Measurements from ENCODE around the gene PTPRT. TPM values are rescaled to one million over a fixed set of nuclear protein-coding genes. Genes with fewer than 3 reads are reported as not detected.

The PTPRT gene
- total RNA-seq, 2 experiments from 2014 or later, result not detected

DNA sequence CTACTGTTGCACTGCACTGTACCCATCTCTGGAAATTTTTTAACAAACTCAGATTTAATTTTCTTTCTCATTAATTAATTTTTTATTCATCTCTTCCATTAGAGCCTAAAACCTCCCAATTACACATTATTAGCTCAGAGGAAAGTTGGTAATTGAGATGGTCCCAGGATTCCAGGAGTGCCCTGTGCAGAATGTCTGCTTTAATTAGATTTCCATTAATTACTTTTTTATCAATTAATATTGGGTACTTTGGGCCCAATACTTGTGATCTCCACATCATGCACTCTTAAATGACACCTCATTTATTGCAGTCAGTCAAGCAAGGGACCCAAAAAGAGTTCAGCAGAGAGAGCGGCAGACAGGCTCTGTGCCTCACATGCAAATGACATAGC lies 232.0 kb downstream of the PTPRT start:
- ChIA-PET POLR2A (no interaction called here), CTCF (no interaction called here)
- Mint-ChIP-seq H3K4me1 (no peaks in the 10 kb centered on the region), H3K4me3 (no peak overlapping the region), H3K9me3 (peaks cover 10% of the 10 kb centered on the region), H3K27me3 (no peaks in the 10 kb centered on the region), H3K27ac (no peak overlapping the region), H3K36me3 (ENCODE audit: low read depth) (no peaks in the 10 kb centered on the region)
- DNase-seq, result no peak

DNA sequence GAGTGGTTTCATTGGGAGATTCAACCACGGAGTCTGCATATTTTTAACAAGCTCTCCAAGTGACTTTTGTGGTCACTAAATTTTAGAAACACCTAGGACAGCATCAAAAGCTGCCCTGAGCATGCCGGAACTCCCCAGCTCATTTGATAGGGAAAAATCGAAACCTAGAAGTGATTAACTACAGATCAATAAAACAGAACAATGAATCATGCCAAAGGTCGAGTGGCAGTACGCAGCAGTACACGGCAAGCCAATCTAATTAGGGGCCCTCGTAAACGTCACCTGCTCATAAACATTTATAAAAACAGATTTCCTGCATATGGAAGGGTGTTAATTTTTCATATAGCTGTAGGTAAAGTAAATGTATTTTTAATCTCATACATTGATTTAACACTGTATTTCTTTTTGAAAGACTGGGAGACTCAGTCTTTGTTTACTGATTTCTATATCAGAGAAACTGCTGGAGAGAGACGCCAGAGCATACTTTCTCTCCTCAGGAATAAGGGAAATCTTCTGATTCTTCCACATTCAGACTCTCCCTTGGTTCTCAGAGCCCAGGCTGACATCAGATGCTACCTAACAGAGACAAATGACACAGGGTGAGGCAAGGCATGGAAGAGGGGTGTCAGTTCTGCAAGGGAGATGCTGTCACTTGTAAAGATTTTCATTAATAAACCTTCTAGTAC lies 232.5 kb downstream of the PTPRT start:
- no peaks in the 10 kb centered on the region for H3K36me3 Mint-ChIP-seq (ENCODE audit: low read depth)
- peaks cover 10% of the 10 kb centered on the region for H3K9me3 Mint-ChIP-seq
- H3K27ac Mint-ChIP-seq, result no peak overlapping the region
- DNase-seq, result no peak
- ChIA-PET POLR2A (no interaction called here), CTCF (no interaction called here)
- no peaks in the 10 kb centered on the region for H3K4me1 Mint-ChIP-seq
- H3K4me3 Mint-ChIP-seq, result no peak overlapping the region
- H3K27me3 Mint-ChIP-seq, result no peaks in the 10 kb centered on the region

DNA sequence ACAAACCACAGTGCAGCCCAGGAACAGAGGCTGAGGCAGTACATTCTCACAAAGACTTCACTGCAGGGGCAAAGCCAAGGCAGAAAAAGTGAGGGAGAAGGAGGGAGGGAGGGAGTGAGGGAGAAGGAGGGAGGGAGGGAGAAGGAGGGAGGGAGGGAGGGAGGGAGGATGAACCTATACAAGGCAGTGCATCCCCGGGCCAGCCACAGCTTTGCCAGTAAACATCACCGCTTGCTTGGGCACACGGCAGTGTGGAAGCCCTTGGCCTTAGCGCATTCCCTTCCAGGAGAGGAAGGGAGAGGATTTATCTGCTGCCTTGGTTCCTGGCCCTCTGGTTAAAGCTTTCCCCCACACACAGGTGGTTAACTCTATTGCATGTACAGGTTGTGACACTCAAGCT lies 234.0 kb downstream of the PTPRT start:
- no peak overlapping the region for H3K27ac Mint-ChIP-seq
- DNase-seq, result no peak
- ChIA-PET CTCF (no interaction called here), POLR2A (no interaction called here)
- peaks cover 21% of the 10 kb centered on the region for H3K9me3 Mint-ChIP-seq
- H3K36me3 Mint-ChIP-seq (ENCODE audit: low read depth), result no peaks in the 10 kb centered on the region
- no peaks in the 10 kb centered on the region for H3K27me3 Mint-ChIP-seq
- H3K4me1 Mint-ChIP-seq, result no peaks in the 10 kb centered on the region
- no peak overlapping the region for H3K4me3 Mint-ChIP-seq

DNA sequence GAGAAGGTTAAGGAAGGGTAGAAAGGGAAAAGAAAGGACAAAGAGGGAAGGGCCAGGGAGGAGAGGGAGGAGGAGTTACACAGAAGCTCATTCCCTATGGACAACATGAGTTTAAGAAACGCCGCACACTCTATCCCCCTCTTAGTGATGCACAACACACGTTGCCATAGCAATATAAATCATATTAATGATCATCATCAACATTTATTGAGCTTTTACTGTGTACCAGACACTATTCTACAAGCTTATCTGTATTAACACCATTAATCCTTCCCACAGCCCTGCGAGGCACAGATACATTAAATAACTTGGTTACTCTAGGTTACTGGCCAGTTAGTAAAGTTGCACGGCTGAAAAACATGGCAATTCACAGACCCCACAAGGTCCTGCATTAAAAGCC lies 234.8 kb downstream of the PTPRT start:
- Mint-ChIP-seq H3K27me3 (no peaks in the 10 kb centered on the region), H3K9me3 (peaks cover 21% of the 10 kb centered on the region), H3K36me3 (ENCODE audit: low read depth) (no peaks in the 10 kb centered on the region), H3K4me1 (no peaks in the 10 kb centered on the region), H3K27ac (no peak overlapping the region), H3K4me3 (no peak overlapping the region)
- ChIA-PET CTCF (no interaction called here), POLR2A (no interaction called here)
- DNase-seq, result no peak

DNA sequence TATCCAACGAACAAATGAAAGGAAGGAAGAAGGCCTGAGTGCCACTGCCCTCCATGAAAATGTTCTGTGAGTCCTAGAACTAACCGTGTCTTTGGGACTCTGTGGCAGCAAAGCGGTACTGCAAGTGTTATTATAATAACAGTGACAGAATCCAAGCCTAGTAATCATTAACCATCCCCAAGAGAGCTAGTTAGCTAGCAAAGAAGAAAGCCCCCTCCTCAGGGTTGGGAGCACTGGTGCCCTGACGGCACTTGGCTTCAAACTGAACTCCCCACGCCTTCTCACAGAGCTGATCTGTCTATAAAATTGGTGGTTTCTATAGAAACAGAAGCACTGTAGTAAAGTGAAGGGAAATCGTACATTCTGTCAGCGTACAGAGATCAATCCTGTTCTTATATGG lies 239.8 kb downstream of the PTPRT start:
- Mint-ChIP-seq H3K9me3 (peaks cover 27% of the 10 kb centered on the region), H3K27me3 (no peaks in the 10 kb centered on the region), H3K4me1 (no peaks in the 10 kb centered on the region), H3K27ac (no peak overlapping the region), H3K4me3 (no peak overlapping the region), H3K36me3 (ENCODE audit: low read depth) (no peaks in the 10 kb centered on the region)
- CTCF ChIA-PET, result no interaction called here
- no peak for DNase-seq
- POLR2A ChIA-PET, result no interaction called here

DNA sequence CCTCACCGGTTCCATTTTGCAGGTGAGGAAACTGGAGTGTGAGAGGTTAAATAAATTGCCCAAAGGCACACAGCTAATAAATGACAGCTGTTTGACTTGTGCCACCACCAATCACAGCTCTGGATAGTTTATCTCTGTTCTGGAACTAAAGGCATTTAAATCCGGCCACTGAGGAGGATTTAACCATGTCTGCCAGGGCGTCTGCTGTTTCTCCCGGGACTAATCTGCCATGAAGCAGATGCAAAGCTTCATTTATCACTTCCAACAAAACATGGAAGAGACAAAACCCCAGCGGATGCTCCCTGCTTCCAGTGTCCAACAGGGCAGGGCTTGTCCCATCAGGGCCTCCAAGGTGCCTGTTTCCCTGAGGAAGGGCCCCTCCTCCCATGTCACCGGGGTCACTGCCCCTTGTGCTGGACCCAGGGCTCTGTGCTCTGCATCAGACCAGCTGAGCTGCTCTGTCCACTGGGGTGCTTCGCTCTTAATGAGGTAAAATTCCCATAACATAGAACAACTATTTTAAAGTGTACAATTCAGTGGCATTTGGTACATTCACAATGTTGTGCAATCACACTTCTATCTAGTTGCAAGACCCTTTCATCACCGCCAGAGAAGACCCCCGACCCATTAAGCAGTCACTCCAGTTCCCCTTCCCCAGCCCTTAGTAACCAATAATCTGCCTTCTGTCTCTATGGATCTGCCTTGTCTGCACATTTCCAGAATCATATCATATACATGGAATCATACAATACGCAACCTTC lies 244.3 kb downstream of the PTPRT start:
- Mint-ChIP-seq H3K9me3 (peaks cover 11% of the 10 kb centered on the region), H3K27me3 (no peaks in the 10 kb centered on the region), H3K4me3 (no peak overlapping the region), H3K36me3 (ENCODE audit: low read depth) (no peaks in the 10 kb centered on the region), H3K27ac (no peak overlapping the region), H3K4me1 (no peaks in the 10 kb centered on the region)
- ChIA-PET POLR2A (no interaction called here), CTCF (no interaction called here)
- no peak for DNase-seq

DNA sequence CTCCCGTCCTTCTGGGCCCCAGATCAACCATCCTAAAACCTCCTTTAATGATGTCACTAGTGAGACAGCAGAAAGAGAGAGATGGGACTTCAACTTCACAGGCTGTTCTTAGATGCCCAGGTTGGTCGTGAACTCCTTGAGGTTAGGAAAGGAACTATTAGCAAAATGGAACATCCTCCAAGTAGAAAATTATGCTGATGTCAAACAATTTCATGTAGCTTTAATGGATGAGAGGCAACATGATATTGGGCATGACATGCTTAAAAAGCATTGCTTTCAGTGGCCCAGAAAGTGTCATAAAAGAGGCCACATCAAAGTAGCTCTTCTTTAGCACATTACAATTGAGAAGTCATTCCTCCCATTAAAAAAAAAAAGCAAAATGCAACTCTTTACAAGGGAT lies 248.1 kb downstream of the PTPRT start:
- no peak for DNase-seq
- CTCF ChIA-PET, result no interaction called here
- Mint-ChIP-seq H3K27me3 (no peaks in the 10 kb centered on the region), H3K9me3 (peaks cover 6% of the 10 kb centered on the region), H3K4me1 (no peaks in the 10 kb centered on the region), H3K36me3 (ENCODE audit: low read depth) (no peaks in the 10 kb centered on the region), H3K27ac (no peak overlapping the region), H3K4me3 (no peak overlapping the region)
- POLR2A ChIA-PET, result no interaction called here

DNA sequence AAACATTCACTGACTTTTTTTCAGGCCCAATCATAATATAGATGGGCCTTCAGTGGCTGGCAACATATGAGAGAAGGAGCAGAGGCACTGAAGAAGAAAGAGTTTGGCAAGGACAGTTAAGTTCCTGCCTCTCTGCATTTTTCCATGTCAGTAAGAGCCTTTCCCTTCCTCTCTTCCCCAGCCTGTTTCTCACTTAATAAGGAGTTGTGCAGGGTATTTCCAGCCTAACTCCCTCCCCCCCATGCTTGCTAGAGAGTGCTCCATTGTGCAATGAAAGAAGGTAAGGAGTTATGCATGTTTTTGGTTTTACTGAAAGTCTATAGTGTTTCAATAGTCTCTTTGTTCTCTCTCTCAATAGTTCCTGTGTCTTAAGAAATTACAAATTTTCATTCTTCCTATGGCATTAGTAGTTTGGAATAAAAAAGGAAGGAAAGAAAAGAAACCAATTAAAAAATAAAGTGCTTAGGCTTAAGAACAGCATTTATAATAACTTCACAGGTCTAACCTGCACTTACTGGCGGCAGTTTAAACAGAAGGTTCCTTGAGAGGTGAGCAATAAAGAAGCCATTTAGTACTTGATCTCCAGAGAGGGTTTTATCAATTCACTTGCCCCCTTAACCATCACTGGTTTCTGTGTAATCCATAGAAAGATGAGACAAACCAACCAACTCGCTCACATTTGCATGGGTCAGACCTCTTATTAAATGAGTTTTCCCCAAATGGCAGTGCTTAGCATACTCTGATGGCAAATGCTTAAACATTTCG lies 251.1 kb downstream of the PTPRT start:
- Mint-ChIP-seq H3K27ac (no peak overlapping the region), H3K9me3 (peaks cover 10% of the 10 kb centered on the region), H3K27me3 (no peaks in the 10 kb centered on the region), H3K4me1 (no peaks in the 10 kb centered on the region), H3K4me3 (no peak overlapping the region), H3K36me3 (ENCODE audit: low read depth) (no peaks in the 10 kb centered on the region)
- no peak for DNase-seq
- ChIA-PET POLR2A (no interaction called here), CTCF (no interaction called here)

DNA sequence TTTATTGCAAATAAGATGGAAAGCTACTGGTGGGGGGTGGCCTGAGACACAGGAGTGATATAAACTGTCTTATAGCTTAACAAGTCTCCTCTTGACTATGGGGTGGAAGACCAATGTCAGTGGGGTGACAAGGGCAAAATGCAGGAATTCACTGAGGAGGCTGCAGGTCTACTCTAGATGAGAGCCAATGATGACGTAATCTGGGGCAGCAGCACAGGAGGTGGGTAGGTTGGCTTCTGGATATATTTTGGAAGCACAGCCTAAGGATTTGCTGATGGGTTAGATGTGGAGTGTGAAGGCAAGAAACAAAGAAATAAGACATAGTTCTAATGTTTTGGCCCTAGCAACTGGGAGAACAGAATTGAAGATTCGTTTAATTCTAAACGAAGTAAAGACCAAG lies 253.2 kb downstream of the PTPRT start:
- no peak overlapping the region for H3K4me3 Mint-ChIP-seq
- no peaks in the 10 kb centered on the region for H3K36me3 Mint-ChIP-seq (ENCODE audit: low read depth)
- ChIA-PET CTCF (no interaction called here), POLR2A (no interaction called here)
- H3K27me3 Mint-ChIP-seq, result no peaks in the 10 kb centered on the region
- H3K27ac Mint-ChIP-seq, result no peak overlapping the region
- DNase-seq, result no peak
- H3K9me3 Mint-ChIP-seq, result peaks cover 17% of the 10 kb centered on the region
- no peaks in the 10 kb centered on the region for H3K4me1 Mint-ChIP-seq

DNA sequence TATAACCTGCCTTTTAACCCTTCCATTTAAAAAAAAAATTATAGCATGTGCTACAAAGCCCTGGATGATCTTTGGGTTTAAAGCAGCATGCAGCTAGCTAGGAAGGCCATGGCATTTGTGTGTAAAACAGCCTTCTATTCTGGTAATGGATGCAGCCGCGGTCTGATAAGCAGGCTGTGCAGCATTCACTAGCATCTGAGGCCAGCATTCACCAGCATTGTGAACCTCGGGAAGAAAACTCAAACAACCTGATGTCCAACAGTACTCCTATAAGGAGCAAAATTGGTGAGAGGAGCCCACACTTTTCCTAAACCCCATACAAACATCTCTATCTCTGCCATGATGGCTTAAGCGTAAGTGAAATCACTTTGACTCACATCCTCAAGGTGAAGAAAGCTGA lies 265.5 kb downstream of the PTPRT start:
- H3K27me3 Mint-ChIP-seq, result no peaks in the 10 kb centered on the region
- H3K36me3 Mint-ChIP-seq (ENCODE audit: low read depth), result no peaks in the 10 kb centered on the region
- H3K27ac Mint-ChIP-seq, result no peak overlapping the region
- DNase-seq, result no peak
- ChIA-PET CTCF (no interaction called here), POLR2A (no interaction called here)
- no peaks in the 10 kb centered on the region for H3K4me1 Mint-ChIP-seq
- no peak overlapping the region for H3K4me3 Mint-ChIP-seq
- H3K9me3 Mint-ChIP-seq, result peaks cover 12% of the 10 kb centered on the region

DNA sequence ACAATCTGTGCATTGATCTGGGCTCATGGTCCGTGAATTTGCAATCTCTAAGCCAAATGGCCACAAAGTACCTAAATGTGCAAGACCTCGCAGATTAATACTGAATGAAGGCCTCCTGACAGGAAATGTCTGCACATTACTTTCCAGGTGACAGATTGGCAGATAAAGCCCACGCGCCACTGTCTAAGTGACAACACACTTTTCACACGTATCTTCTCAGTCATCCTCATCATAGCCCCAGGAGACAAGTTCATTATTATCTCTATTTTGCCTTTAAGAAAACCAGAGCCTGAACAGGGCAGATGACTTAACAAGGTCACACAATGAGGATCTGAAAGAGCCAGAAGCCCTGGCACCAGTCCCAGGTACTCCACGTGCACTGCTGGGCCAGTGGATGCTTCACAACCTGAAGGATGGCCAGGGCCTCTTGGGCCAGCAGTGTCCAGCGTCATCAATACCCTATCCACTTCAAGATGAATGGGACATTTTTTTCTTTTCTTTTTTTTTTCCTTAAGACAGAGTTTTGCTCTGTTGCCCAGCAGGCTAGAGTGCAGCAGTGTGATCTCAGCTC lies 266.3 kb downstream of the PTPRT start:
- ChIA-PET CTCF (no interaction called here), POLR2A (no interaction called here)
- H3K27ac Mint-ChIP-seq, result no peak overlapping the region
- H3K27me3 Mint-ChIP-seq, result no peaks in the 10 kb centered on the region
- H3K4me1 Mint-ChIP-seq, result no peaks in the 10 kb centered on the region
- no peak overlapping the region for H3K4me3 Mint-ChIP-seq
- H3K36me3 Mint-ChIP-seq (ENCODE audit: low read depth), result no peaks in the 10 kb centered on the region
- H3K9me3 Mint-ChIP-seq, result peaks cover 13% of the 10 kb centered on the region
- DNase-seq, result no peak

DNA sequence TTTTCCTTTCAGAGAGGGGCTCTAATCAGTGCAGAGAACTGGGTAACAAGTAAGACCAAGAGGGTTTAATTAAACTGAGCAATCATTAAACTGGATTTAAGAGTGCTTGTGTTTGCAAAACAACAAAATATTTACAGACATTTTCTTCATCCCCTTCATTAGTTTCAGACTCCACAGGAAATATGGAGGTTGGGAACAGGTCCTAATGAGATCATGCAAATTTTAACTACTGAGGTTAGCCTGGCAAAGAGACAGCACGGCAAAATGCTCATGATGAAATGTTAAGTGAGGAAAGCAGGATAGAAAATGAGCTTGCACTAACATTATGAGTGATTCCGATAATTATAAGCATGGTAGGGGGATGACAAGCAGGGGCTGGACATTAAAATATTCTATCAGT lies 268.9 kb downstream of the PTPRT start:
- H3K36me3 Mint-ChIP-seq (ENCODE audit: low read depth), result no peaks in the 10 kb centered on the region
- no peak for DNase-seq
- H3K4me1 Mint-ChIP-seq, result no peaks in the 10 kb centered on the region
- CTCF ChIA-PET, result no interaction called here
- no peaks in the 10 kb centered on the region for H3K27me3 Mint-ChIP-seq
- POLR2A ChIA-PET, result no interaction called here
- peaks cover 23% of the 10 kb centered on the region for H3K9me3 Mint-ChIP-seq
- no peak overlapping the region for H3K27ac Mint-ChIP-seq
- H3K4me3 Mint-ChIP-seq, result no peak overlapping the region

DNA sequence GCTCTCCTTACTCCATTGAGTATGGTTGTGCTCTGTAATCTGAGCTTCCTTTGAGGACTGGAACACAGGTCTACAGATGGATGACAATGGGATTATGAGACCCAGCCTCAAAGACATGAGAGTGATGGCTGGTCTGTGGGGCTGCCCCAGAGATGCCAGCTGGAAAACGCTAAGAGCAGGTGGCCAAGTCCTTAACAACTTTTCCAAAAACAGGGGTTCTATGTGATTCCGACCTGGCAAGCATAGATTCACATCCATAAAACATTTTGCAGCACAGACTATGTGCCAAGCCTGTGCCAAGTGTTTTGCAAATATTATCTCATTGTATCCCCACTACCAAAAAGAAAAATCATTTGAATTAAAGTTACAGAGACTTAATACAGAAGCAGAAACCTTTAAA lies 270.4 kb downstream of the PTPRT start:
- POLR2A ChIA-PET, result no interaction called here
- no peaks in the 10 kb centered on the region for H3K27me3 Mint-ChIP-seq

More for the DNA sequence above, 270.4 kb downstream of the PTPRT start:
- Mint-ChIP-seq H3K27ac (no peak overlapping the region), H3K36me3 (ENCODE audit: low read depth) (no peaks in the 10 kb centered on the region), H3K9me3 (peaks cover 23% of the 10 kb centered on the region), H3K4me1 (no peaks in the 10 kb centered on the region), H3K4me3 (no peak overlapping the region)
- CTCF ChIA-PET, result no interaction called here
- DNase-seq, result no peak

Data from activated CD4-positive, alpha-beta memory T cell treated with anti-CD3 and anti-CD28 coated beads, Interleukin-2, amount 10 ng/mL, durations not matched to agents 7 days and 5 days (primary cell).